ENCODE measurements around the gene APIP. TPM values are rescaled to one million over a fixed set of nuclear protein-coding genes. Genes with fewer than 3 reads are reported as not detected.

Gene APIP
- total and polyA plus RNA-seq, 10 of the 15 experiments (the other 5 are each of a cell fraction or from before 2014, with no cell fraction given) = 26.8 to 87.1 (median 52.8) TPM

- no peak for TF ChIP-seq SREBF2 (IDR thresholded peaks at IDR 0.05; ENCODE audit: low read length)
Measured at GRCh38 chr11:34844463-34845112, 71.6 kb downstream of the APIP start (continued).

- Histone ChIP-seq H3K36me3 (ENCODE audit: control insufficient read depth in 2 of 2, insufficient read depth in 2 of 2, low read length in 1 of 2) (no peaks in the 10 kb centered on the region), H3K4me2 (ENCODE audit: control insufficient read depth, insufficient read depth) (no peak overlapping the region), H3K4me1 (ENCODE audit: control insufficient read depth, insufficient read depth, low read length) (no peaks in the 10 kb centered on the region), H3K79me2 (ENCODE audit: control insufficient read depth, insufficient read depth, low read length) (no peaks in the 10 kb centered on the region), H3K27me3 (replicated peaks in 1 of 2; ENCODE audit: control insufficient read depth in 2 of 2, insufficient read depth in 2 of 2, low read length in 1 of 2) (no peaks in the 10 kb centered on the region; a peak in 1 of 4 replicates), H3K4me3 (no peak overlapping the region), H4K20me1 (ENCODE audit: control insufficient read depth, insufficient read depth) (no peaks in the 10 kb centered on the region), H3K27ac (ENCODE audit: control insufficient read depth, insufficient read depth) (no peak overlapping the region), H2AFZ (ENCODE audit: control insufficient read depth, low read depth, low read length) (no peak overlapping the region), H3K9me3 (replicated peaks; ENCODE audit: control insufficient read depth, insufficient read depth, low read length) (no peaks in the 10 kb centered on the region; the same call in 2 of the 3 replicates), H3K9ac (ENCODE audit: control insufficient read depth, insufficient read depth, low read length) (no peak overlapping the region)
- no TSS peak for BruUV-seq (replicated peaks)
- FAIRE-seq (no peak), ATAC-seq (no peak), DNase-seq (ENCODE audit: low read depth, low spot score) (no peak)
- in situ Hi-C loops (cut with MboI) (no loop called here), intact Hi-C loops (cut with micrococcal nuclease; ENCODE audit: unreplicated experiment) (loop anchor here (5.0 kb wide), 1 partner anchor 549 kb away; no protein-coding TSS in a partner anchor)
- ChIA-PET RAD21 (ENCODE audit: unreplicated experiment) (interaction anchor here (1.4 kb wide), 1 partner anchor 548 kb away, joined by 3 read pairs; no protein-coding TSS in a partner anchor), POLR2A (no interaction called here), SMC1A (ENCODE audit: uncharacterized antibody, unreplicated experiment) (interaction anchor here (0.9 to 1.3 kb wide), 2 partner anchors 11 to 69 kb away, joined by 3 to 5 read pairs; no protein-coding TSS in a partner anchor), CTCF (interaction anchor here (1.0 to 1.2 kb wide), 2 partner anchors 72 to 257 kb away, joined by 3 read pairs; no protein-coding TSS in a partner anchor)
- TF ChIP-seq CHD4 (IDR thresholded peaks at IDR 0.05) (no peak), PAX8 (IDR thresholded peaks at IDR 0.05) (no peak), CBFB (IDR thresholded peaks at IDR 0.05; ENCODE audit: low read depth) (no peak), ZNF24 (IDR thresholded peaks at IDR 0.05) (no peak), BCL11A (IDR thresholded peaks at IDR 0.05; ENCODE audit: low read depth, low read length) (no peak), ATF3 (IDR thresholded peaks at IDR 0.05; ENCODE audit: borderline replicate concordance, extremely low read depth, low read depth, low read length) (no peak), SIX5 (IDR thresholded peaks at IDR 0.05; ENCODE audit: low read depth, low read length, severe bottlenecking) (no peak), RFX5 (IDR thresholded peaks at IDR 0.05; ENCODE audit: low read depth, low read length) (no peak), NFXL1 (IDR thresholded peaks at IDR 0.05; ENCODE audit: borderline replicate concordance) (no peak), EED (IDR thresholded peaks at IDR 0.05; ENCODE audit: low read depth) (no peak)
- TF ChIP-seq, protein P1, sequence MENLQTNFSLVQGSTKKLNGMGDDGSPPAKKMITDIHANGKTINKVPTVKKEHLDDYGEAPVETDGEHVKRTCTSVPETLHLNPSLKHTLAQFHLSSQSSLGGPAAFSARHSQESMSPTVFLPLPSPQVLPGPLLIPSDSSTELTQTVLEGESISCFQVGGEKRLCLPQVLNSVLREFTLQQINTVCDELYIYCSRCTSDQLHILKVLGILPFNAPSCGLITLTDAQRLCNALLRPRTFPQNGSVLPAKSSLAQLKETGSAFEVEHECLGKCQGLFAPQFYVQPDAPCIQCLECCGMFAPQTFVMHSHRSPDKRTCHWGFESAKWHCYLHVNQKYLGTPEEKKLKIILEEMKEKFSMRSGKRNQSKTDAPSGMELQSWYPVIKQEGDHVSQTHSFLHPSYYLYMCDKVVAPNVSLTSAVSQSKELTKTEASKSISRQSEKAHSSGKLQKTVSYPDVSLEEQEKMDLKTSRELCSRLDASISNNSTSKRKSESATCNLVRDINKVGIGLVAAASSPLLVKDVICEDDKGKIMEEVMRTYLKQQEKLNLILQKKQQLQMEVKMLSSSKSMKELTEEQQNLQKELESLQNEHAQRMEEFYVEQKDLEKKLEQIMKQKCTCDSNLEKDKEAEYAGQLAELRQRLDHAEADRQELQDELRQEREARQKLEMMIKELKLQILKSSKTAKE (IDR thresholded peaks at IDR 0.05; ENCODE audit: low read depth, poor library complexity, severe bottlenecking) = no peak
- TF ChIP-seq, protein P2, sequence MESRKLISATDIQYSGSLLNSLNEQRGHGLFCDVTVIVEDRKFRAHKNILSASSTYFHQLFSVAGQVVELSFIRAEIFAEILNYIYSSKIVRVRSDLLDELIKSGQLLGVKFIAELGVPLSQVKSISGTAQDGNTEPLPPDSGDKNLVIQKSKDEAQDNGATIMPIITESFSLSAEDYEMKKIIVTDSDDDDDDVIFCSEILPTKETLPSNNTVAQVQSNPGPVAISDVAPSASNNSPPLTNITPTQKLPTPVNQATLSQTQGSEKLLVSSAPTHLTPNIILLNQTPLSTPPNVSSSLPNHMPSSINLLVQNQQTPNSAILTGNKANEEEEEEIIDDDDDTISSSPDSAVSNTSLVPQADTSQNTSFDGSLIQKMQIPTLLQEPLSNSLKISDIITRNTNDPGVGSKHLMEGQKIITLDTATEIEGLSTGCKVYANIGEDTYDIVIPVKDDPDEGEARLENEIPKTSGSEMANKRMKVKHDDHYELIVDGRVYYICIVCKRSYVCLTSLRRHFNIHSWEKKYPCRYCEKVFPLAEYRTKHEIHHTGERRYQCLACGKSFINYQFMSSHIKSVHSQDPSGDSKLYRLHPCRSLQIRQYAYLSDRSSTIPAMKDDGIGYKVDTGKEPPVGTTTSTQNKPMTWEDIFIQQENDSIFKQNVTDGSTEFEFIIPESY (IDR thresholded peaks at IDR 0.05) = no peak
Measured at GRCh38 chr11:34843271-34843670, 72.9 kb downstream of the APIP start.
